ENCODE measurements around the gene RCCD1. TPM values are rescaled to one million over a fixed set of nuclear protein-coding genes. Genes with fewer than 3 reads are reported as not detected.

The RCCD1 gene
- total RNA-seq, 1 experiment from 2014 or later, result 28.8 TPM

DNA sequence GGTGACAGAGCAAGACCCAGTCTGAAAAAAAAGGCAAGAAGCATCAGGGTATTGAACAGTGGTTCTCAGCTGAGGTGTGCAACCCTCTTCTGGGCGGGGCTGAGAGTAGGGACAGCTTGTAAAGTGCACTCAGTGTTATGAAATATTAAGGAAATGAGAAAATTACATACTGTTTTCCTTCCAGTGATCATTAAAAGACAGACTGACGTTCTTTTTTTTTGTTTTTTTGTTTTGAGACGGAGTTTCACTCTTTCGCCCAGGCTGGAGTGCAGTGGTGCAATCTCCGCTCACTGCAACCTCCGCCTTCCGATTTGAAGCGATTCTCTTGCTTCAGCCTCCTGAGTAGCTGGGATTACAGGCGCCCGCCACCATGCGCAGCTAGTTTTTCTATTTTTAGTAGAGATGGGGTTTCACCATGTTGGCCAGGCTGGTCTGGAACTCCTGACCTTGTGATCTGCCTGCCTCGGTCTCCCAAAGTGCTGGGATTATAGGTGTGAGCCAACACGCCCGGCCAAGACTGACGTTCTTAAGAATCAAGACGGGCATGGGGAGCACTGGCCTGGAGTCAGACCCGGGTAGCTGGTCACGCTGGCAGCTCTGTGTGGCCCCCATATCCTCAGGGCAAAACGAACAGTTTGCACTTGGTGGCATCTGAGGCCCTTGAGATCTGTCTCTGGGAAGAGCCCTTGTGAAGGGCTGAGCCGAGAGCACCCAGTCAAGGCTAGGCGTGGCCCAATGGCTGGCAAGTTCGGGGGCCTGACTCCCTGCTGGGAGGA is 40.2 kb upstream of the RCCD1 start:
- intact Hi-C loops (cut with micrococcal nuclease; ENCODE audit: unreplicated experiment), result no loop called here
- no peak for DNase-seq (ENCODE audit: low spot score)
- Histone ChIP-seq H3K27ac (ENCODE audit: low read depth, low read length, poor library complexity, severe bottlenecking) (no peak overlapping the region), H3K4me1 (ENCODE audit: insufficient read depth, low read length, poor library complexity, severe bottlenecking) (no peaks in the 10 kb centered on the region), H3K9me3 (ENCODE audit: low read depth, low read length, poor library complexity, severe bottlenecking) (no peaks in the 10 kb centered on the region), H3K27me3 (replicated peaks; ENCODE audit: insufficient read depth, low read depth, low read length, poor library complexity) (no peaks in the 10 kb centered on the region), H3K4me3 (ENCODE audit: low read depth, low read length, poor library complexity, severe bottlenecking) (no peak overlapping the region), H3K36me3 (ENCODE audit: insufficient read depth, low read length, poor library complexity, severe bottlenecking) (peaks cover 79% of the 10 kb centered on the region)
- TF ChIP-seq, protein P1, sequence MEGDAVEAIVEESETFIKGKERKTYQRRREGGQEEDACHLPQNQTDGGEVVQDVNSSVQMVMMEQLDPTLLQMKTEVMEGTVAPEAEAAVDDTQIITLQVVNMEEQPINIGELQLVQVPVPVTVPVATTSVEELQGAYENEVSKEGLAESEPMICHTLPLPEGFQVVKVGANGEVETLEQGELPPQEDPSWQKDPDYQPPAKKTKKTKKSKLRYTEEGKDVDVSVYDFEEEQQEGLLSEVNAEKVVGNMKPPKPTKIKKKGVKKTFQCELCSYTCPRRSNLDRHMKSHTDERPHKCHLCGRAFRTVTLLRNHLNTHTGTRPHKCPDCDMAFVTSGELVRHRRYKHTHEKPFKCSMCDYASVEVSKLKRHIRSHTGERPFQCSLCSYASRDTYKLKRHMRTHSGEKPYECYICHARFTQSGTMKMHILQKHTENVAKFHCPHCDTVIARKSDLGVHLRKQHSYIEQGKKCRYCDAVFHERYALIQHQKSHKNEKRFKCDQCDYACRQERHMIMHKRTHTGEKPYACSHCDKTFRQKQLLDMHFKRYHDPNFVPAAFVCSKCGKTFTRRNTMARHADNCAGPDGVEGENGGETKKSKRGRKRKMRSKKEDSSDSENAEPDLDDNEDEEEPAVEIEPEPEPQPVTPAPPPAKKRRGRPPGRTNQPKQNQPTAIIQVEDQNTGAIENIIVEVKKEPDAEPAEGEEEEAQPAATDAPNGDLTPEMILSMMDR (conservative IDR thresholded peaks at IDR 0.05; ENCODE audit: low read depth, low read length), result no peak
- no peak for TF ChIP-seq EZH2 (IDR thresholded peaks at IDR 0.05; ENCODE audit: borderline replicate concordance, low read depth, low read length, poor library complexity, severe bottlenecking)
- BruUV-seq (replicated peaks), result no TSS peak
- CTCF ChIA-PET, result no interaction called here
- POLR2A ChIA-PET (ENCODE audit: low non-redundant PET), result no interaction called here

GRCh38 chr15:90915216-90915807 is 39.4 kb upstream of the RCCD1 start:
- TF ChIP-seq EZH2 (IDR thresholded peaks at IDR 0.05; ENCODE audit: borderline replicate concordance, low read depth, low read length, poor library complexity, severe bottlenecking), result no peak
- TF ChIP-seq, protein P1 (conservative IDR thresholded peaks at IDR 0.05; ENCODE audit: low read depth, low read length), result no peak
- H3K4me1 ChIP-seq (ENCODE audit: insufficient read depth, low read length, poor library complexity, severe bottlenecking), result no peaks in the 10 kb centered on the region
- no peaks in the 10 kb centered on the region for H3K27me3 ChIP-seq (replicated peaks; ENCODE audit: insufficient read depth, low read depth, low read length, poor library complexity)
- no peaks in the 10 kb centered on the region for H3K9me3 ChIP-seq (ENCODE audit: low read depth, low read length, poor library complexity, severe bottlenecking)
- H3K4me3 ChIP-seq (ENCODE audit: low read depth, low read length, poor library complexity, severe bottlenecking), result no peak overlapping the region
- H3K36me3 ChIP-seq (ENCODE audit: insufficient read depth, low read length, poor library complexity, severe bottlenecking), result peaks cover 80% of the 10 kb centered on the region
- H3K27ac ChIP-seq (ENCODE audit: low read depth, low read length, poor library complexity, severe bottlenecking), result no peak overlapping the region
- no TSS peak for BruUV-seq (replicated peaks)
- CTCF ChIA-PET, result no interaction called here
- intact Hi-C loops (cut with micrococcal nuclease; ENCODE audit: unreplicated experiment), result no loop called here
- no peak for DNase-seq (ENCODE audit: low spot score)
- POLR2A ChIA-PET (ENCODE audit: low non-redundant PET), result no interaction called here

- peaks cover 79% of the 10 kb centered on the region for H3K36me3 ChIP-seq (ENCODE audit: insufficient read depth, low read length, poor library complexity, severe bottlenecking)
- no peak overlapping the region for H3K27ac ChIP-seq (ENCODE audit: low read depth, low read length, poor library complexity, severe bottlenecking)
- no peaks in the 10 kb centered on the region for H3K27me3 ChIP-seq (replicated peaks; ENCODE audit: insufficient read depth, low read depth, low read length, poor library complexity)
- BruUV-seq (replicated peaks), result no TSS peak
- no peaks in the 10 kb centered on the region for H3K4me1 ChIP-seq (ENCODE audit: insufficient read depth, low read length, poor library complexity, severe bottlenecking)
- H3K9me3 ChIP-seq (ENCODE audit: low read depth, low read length, poor library complexity, severe bottlenecking), result no peaks in the 10 kb centered on the region
- no peak for DNase-seq (ENCODE audit: low spot score)
- no peak overlapping the region for H3K4me3 ChIP-seq (ENCODE audit: low read depth, low read length, poor library complexity, severe bottlenecking)
- ChIA-PET POLR2A (ENCODE audit: low non-redundant PET) (no interaction called here), CTCF (no interaction called here)
- intact Hi-C loops (cut with micrococcal nuclease; ENCODE audit: unreplicated experiment), result no loop called here
- TF ChIP-seq, protein P1 (conservative IDR thresholded peaks at IDR 0.05; ENCODE audit: low read depth, low read length), result no peak
- TF ChIP-seq EZH2 (IDR thresholded peaks at IDR 0.05; ENCODE audit: borderline replicate concordance, low read depth, low read length, poor library complexity, severe bottlenecking), result no peak
These were observed 38.8 kb upstream of the RCCD1 start for GRCh38 chr15:90915808-90916440.

Measured in A673 (cell line).